Peyer's patch (tissue), 4 donors: Measurements from ENCODE around the gene LZTFL1.

Source experiments
- POLR2A ChIP-seq, 2 donors: fragments of 450-650 bp; IDR thresholded peaks; one replicate each; pipeline ENCODE4 v1.5.1; 2017; ENCODE audit warnings: antibody characterized with exemption in 2 of 2, mild to moderate bottlenecking in 2 of 2, moderate library complexity in 2 of 2
- TF ChIP-seq, protein P1 (sequence below), 6 experiments: fragments of 450-650 bp in 4 of 6; fragments of 200-600 bp in 2 of 6; sonication (generic) in 1 of 6; IDR thresholded peaks; one replicate each; pipeline ENCODE4 v1.5.1; 2017 to 2019; ENCODE audit warnings: antibody characterized with exemption in 6 of 6, mild to moderate bottlenecking in 3 of 6, moderate library complexity in 1 of 6

DNA sequence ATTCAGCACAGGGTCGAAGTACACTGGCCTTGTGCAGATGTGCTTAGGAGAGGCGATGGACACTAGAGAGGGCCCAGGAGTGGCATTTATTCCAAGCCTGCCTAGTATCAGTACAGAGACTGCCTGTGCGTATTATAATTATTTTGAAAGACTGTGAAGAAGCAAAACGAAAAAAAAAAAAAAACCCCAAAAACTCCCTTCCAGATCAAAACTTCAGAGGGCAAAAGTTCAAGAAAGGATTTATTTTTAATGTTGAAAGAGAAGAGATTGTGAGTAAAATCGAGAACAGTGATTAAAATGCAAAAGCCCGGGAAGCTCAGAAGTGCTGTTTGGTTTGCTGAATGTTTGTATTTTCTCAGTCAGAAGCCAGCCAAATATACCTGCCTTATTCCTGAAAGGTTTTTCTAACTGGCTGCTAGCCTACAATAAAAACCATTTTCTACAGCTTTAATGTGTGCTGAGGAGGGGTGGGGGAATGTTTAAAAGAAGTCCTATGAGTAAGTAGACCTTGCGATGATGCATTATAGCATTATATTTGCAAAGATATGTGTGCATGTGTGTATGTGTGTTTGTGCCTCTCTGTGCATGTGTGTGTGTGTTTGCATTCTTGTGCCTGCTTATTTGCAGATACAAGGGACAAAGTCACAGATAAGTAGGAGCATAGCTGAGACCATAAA lies 19.3 kb upstream of the LZTFL1 start:
- TF ChIP-seq, protein P1, sequence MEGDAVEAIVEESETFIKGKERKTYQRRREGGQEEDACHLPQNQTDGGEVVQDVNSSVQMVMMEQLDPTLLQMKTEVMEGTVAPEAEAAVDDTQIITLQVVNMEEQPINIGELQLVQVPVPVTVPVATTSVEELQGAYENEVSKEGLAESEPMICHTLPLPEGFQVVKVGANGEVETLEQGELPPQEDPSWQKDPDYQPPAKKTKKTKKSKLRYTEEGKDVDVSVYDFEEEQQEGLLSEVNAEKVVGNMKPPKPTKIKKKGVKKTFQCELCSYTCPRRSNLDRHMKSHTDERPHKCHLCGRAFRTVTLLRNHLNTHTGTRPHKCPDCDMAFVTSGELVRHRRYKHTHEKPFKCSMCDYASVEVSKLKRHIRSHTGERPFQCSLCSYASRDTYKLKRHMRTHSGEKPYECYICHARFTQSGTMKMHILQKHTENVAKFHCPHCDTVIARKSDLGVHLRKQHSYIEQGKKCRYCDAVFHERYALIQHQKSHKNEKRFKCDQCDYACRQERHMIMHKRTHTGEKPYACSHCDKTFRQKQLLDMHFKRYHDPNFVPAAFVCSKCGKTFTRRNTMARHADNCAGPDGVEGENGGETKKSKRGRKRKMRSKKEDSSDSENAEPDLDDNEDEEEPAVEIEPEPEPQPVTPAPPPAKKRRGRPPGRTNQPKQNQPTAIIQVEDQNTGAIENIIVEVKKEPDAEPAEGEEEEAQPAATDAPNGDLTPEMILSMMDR (IDR thresholded peaks at IDR 0.05): no peak
- TF ChIP-seq POLR2A (IDR thresholded peaks at IDR 0.05): no peak
